HG02943 (cell line): Measurements from ENCODE around the gene DCBLD1.

Source experiments
- ATAC-seq: cut with Tn5 transposase; IDR thresholded peaks from one replicate; pipeline ENCODE4 v1.9.1; 2021; ENCODE audit warnings: mild to moderate bottlenecking, low read depth, moderate library complexity; ENCODE audit not compliant: unreplicated experiment

The DCBLD1 gene

GRCh38 chr6:117520603-117521395, 38.3 kb downstream of the DCBLD1 start:
- no peak for ATAC-seq

GRCh38 chr6:117521791-117522502, 39.5 kb downstream of the DCBLD1 start:
- no peak for ATAC-seq

- ATAC-seq: no peak
These were observed 43.1 kb downstream of the DCBLD1 start for GRCh38 chr6:117525607-117526006.

- ATAC-seq: no peak
These were observed 48.2 kb downstream of the DCBLD1 start for GRCh38 chr6:117530467-117531242.

- no peak for ATAC-seq
These were observed 48.9 kb downstream of the DCBLD1 start for GRCh38 chr6:117531346-117531745.

- no peak for ATAC-seq
These were observed 49.6 kb downstream of the DCBLD1 start for GRCh38 chr6:117531809-117532725.

GRCh38 chr6:117533775-117534174, 51.3 kb downstream of the DCBLD1 start:
- no peak for ATAC-seq

DNA sequence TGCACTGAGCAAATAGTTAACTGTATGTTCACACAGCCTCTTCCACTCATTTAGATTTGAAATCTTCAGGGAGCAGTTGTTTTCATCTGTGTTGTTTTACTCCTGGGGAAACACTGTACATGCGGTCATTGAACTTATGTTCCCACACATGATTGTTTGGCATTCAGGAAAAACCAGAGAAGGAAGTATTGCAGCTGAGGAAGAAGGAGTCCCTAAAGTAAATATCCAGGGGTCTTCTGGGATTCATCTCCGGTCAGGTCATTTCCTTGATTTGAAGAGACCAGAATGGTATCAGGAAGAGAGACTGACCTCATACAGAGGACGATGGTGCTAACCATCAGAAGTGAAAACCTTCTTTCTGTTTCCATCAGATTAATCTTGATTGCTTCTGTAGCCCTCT, 52.5 kb downstream of the DCBLD1 start:
- ATAC-seq: no peak

DNA sequence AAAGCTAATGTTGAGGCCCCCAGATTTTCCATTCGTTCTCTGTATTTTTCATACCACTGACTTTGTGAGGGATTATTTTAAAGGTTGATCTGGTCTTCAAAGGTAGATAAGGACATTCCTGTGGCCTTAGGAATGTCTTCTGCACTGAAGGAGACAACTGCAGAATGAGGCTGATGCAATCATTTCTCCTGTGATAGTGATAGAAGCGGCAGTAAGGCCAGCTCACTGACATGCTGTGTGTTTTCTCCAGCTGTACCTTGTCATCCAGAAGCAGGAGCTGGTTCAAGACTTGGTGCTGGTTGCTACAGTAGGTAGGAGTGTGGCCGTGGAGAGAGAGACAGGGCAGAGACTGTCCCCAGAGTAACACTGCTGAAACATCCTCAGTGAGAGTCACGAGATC, 53.8 kb downstream of the DCBLD1 start:
- ATAC-seq: no peak

DNA sequence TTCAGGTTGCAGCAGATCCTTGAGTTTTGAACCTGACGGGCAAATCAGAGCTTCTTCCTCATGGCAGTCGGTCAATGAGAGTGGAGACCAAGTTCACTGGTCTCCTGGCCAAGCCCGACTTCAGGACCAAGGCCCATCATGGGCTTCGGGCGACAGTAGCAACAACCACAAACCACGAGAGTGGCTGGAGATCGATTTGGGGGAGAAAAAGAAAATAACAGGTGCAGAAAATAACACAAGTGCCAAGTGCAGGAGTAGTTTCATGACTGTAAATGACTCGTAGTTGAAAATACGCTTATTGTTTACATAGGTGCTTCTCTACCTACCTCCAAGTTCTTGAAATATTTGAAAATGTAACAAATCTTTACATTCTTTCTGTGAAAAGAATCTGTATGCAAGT, 56.1 kb downstream of the DCBLD1 start:
- no peak for ATAC-seq

- ATAC-seq: no peak
These were observed 58.2 kb downstream of the DCBLD1 start for GRCh38 chr6:117540670-117541069.

DNA sequence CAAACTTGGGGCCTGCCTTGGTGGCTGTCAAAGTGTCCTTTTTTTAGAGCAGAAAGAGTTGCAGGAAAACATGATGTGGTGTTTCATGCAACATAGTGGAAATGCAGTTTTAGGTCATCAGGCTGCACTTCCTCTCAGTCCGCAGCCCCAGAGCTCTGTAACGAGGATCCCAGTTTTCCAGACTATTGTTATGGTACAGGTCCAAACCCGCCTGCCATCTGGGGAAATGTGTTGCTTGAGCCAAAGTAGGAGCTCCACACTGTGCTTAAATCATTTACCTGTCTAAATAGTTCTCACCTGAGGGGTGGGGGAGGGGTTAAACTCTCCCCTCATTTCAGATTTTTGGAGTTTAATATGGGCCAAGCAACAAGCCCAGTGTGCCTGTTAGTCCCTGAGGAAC, 60.0 kb downstream of the DCBLD1 start:
- ATAC-seq: no peak

DNA sequence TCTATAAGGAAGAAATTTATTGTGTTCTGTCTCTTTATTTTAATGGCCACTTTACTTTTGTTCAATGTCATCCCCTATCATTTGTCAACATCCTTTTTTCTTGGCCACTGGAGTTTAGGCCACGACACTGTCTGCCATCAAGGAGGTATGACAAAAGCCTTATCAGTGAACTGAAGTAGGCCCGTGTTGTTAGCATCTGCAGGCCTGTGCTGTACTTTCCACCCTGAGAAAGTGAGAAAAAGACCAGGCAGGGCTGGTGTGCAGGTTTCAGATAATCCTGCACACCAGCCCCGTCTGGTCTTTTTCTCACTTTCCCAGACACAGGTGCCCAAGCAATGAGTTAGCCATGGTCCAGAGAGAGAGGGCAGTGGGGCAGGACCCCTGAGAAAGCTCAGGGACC, 62.2 kb downstream of the DCBLD1 start:
- ATAC-seq: no peak

DNA sequence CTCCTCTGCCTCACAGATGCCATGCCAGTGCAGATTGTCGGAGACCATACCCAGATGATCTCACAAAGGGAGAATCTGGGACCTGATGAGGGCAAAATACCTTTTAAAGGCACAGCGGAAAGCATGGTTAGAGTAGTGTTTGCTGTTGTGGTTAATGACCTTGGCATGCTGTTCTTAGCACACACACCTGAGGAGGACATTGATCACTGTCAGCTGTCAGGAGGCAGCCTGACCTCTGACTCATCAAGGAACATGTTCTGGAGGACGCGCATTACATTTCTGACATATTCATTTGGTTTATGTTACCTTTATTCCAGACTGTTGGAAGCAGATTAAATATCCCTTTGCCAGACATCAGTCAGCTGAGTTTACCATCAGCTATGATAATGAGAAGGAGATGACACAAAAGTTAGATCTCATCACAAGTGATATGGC, 62.7 kb downstream of the DCBLD1 start:
- ATAC-seq: no peak

DNA sequence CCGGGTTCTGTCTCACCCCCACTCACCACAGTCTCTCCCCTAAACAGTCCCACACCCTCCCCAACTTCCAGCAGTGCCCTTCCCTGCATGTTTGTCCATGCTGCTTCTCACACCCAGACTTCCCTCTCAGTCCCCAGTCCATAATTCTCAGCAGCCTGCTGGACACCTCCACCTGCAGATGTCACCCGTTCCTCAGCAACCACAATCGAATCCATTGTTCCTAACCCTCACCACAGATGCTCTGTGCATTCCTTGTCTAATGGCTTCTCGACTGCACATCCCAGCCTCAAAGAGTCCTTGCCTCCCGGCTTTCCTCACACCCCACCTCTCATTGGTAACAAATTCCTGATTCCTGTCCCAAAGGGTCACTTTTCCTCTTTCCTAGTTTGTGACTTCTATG, 64.2 kb downstream of the DCBLD1 start:
- ATAC-seq: no peak

DNA sequence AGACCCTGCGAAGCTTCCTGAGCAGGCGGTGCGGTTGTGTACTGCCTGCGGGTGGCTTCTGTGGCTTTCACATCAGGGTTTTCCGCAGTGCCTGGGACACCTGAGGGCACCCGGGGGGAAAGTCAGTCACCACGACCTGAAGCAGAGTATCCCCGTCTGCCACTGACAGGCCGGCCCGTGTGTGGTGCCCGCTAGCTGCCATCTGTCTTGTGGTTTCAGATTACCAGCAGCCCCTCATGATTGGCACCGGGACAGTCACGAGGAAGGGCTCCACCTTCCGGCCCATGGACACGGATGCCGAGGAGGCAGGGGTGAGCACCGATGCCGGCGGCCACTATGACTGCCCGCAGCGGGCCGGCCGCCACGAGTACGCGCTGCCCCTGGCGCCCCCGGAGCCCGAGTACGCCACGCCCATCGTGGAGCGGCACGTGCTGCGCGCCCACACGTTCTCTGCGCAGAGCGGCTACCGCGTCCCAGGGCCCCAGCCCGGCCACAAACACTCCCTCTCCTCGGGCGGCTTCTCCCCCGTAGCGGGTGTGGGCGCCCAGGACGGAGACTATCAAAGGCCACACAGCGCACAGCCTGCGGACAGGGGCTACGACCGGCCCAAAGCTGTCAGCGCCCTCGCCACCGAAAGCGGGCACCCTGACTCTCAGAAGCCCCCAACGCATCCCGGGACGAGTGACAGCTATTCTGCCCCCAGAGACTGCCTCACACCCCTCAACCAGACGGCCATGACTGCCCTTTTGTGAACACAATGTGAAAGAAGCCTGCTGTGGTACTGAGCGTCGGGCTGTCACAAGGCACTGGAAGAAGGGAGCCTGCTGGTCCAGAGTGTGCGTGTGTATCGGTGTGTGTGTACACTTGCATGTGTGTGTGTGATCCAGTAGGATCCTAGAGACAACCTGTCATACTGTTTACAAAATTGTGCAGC, 65.5 kb downstream of the DCBLD1 start:
- peak; percentile 73 for ATAC-seq

DNA sequence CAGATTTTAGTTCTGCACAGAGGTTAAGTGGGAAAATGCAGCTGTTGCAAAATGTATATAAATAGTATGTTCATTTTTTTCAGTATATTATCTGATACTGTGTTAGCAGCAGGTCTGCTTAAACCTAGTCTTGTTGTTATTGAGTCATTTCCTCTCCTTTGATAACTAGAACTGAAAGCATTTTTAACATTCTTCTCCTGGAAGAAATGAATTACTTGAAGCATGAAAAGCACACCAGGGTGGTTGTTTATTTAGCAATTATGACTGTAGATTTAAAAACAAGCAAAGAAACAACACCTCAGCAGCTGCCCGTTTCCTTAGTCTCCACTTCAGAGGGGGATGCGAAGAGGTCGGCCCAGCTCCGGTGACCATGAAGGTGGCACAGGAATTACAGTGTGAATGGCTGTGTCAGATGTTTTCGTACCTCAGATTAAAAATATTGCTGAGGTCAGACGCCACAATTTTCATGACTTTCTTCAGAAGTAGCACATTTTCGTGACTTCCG, 66.4 kb downstream of the DCBLD1 start:
- no peak for ATAC-seq

DNA sequence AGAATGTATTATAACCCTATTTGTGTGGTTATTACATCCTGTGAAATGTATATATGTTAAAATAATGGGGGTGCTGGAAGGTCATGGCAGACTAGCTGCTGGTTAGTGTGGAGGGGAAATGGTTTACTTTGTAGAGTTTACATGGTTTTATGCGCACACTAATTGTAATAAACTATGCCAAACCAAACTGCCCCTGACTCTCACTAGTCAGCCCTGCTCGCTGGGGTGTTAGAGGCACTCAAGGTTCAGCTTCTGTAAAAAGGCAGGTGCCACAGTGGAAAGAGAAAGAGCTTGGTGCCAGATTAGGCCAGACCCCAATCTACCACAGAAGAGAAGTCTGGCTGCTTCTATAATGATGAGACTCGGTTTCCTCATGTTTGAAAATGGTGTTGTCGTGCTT, 67.1 kb downstream of the DCBLD1 start:
- ATAC-seq: no peak

- no peak for ATAC-seq
These were observed 67.7 kb downstream of the DCBLD1 start for GRCh38 chr6:117550078-117550600.
